HG03460 (cell line): ENCODE measurements around the gene AXIN2.
A peak's percentile ranks its signal among the peaks of the same experiment; 100 is the strongest.

Experiments used
- ATAC-seq: cut with Tn5 transposase; IDR thresholded peaks from one replicate; pipeline ENCODE4 v1.9.1; 2021; ENCODE audit not compliant: unreplicated experiment

The AXIN2 gene

DNA sequence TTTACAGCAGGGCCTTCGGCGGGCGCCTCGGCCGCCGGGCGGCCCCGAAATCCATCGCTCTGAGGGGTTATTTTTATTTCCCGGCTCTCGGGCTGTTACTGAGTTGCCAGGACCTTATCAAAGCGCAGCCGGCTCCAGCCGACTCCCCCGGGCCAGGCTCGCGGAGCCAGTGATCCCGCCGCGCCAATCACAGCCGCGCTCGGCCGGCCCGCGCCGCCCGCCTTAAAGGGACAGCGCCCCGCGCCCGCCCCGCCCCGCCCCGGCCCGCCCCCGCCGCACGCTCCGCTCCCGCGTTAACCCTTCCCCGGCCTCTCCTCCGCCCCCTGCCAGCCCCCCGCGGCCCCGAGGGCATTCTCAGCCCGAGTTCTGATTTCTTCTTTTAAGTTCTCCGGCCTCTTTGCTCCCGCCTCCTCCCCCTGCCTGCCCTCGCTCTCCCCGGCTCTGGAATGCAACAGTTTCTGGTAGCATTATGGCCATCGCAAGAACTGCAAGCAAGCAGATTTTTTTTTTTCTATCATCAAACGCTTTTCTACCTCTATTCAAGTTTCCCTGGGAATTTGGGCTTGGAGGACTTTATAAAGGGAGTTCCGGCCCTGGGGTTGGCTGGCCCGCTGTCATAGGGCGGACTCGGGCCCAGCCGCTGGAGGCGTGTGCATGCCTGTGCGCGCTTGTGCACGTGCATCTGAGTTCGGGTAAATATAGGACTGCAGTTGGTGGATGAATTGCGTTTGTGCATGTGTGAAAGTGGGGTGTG lies at the start of gene AXIN2:
TSS of gene AXIN2 (minus strand) at position 197 of the 754 bp plus-strand sequence. CDS start 3,028 bp downstream, outside the sequence.
- ATAC-seq = peak; percentile 82

- no peak for ATAC-seq
Observed at GRCh38 chr17:65609749-65610148, 48.3 kb upstream of the AXIN2 start.

DNA sequence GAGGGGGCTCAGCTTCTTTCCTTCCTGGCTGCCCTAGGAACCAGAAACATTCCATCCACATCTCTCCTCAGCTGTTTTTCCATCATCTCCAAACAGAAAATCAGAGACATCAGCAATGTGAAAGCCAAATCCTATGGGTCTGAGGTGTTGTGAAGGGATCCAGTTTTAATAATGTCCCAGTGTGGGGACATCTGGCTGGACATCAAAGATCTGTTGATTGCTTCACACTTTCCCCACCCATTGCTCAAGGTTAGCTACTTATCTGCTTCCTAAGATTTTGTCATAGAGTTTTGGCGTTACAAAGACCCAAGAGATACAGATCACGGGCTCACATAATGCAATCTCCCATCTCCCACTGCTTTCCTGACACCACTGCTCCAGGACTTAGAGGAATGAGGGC lies 47.8 kb upstream of the AXIN2 start:
- ATAC-seq = no peak

GRCh38 chr17:65604070-65604469 lies 42.6 kb upstream of the AXIN2 start:
- no peak for ATAC-seq

- no peak for ATAC-seq
Observed at GRCh38 chr17:65601881-65602280, 40.4 kb upstream of the AXIN2 start.

DNA sequence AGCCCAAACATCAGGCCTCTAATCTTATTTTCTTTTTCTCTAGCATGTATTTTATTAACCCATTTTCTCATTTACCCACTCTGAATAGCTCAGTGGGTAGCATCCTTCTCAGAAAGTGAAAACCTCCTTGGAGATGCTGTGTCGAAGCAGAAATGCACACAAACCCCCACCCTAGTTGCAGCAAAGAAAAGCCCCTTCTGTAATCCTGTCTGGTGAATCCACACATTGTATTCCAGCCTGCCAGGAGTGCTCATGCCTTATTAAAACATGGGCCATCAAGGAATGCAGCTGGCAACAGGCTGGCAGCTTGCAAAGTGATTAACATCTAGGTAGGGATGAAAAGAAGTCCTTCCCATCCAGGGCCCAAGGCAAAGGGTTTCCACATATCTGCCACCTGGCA lies 39.7 kb upstream of the AXIN2 start:
- ATAC-seq = no peak

DNA sequence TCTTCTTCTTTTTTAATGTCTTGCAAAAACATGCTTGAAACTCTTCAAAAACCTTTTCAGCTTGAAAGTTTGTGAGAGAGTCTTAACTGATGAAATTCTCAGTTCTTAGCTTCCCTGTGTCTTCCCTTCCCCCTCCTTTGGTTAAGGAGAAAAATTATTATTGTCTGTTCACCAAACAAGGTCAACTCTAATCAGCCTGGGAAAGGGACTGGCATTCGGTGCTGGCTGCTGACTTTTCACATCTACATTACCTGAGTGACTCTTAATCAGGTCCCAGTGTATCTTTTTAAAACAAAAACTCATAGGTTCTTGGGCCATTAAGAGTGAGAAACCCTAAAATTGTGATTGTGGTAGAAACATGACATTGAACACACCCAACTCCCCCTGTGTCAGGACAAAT lies 39.1 kb upstream of the AXIN2 start:
- ATAC-seq = no peak

- no peak for ATAC-seq
Observed at GRCh38 chr17:65599650-65600049, 38.2 kb upstream of the AXIN2 start.

GRCh38 chr17:65598746-65599145 lies 37.3 kb upstream of the AXIN2 start:
- no peak for ATAC-seq

DNA sequence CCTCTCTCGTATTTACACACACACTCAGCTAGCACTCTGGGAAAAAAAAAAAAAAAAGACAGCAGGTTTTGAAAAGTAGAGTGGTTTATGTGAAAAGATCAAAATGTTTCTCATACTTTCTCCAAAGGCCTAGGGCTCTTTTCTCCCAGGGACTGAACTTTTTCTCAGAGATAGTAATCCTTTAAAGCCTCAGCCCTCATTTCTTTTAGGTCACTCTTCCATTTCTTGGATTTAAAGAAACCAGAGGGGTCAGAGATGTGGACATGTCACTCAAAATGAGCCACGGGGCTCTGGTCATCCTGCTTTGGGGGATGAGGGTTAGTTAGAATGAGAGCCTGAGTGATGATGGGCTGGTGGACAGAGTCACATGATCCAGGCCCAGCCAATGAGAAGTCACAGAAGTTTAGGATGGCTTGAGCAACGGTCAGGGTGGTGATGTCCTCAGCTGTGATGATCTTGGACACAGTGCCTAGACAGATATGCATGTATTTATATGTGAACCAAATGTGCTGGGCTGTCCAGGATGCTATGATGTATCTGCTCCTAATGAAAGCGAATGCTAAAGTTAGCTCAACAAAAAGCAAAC lies 33.7 kb upstream of the AXIN2 start:
- no peak for ATAC-seq

DNA sequence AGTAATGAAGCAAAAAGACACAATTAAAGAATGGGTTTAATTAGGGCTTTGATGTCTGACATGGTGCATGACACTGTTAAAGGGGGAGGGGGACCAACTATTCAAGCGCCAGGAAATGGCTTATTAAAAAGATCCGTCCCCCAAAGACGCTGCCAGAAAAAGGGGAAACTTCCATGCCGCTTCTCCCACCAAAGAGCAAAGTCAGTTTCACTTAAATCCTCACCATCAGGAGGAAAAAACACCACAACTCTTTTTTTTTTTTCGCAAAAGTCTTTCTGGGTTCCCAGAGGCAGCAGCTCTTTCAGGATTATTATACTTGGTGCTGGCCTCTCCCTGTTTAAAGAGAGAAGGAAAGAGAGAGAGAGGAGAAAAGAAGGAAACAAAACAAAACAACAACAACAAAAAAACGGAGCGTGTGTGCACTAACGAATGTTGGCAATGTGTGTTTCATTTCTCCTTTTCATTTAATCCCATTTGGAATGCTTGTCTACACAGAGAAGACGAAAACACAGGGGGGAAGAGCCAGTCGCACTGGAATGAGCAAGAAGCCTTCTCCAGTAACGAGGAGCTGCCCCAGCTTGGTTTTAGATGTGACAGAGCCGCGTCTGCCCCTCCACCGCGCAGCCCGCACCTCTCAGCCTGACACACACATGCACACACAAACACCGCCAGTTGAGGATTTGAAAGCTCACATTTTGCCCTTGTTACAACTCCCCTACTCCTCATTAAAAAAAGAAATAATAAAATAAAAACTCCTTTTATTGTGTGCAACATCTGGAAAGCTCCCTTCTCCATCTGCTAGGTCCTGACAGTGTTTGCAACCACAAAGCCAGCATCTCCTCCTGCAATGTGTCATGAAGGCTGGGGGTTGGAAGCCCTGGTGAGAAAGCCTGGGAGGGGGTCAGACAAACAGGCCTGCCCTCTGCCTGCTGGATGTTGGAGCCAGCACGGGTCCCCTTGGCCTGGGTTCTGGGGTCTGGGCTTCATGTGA lies 32.7 kb upstream of the AXIN2 start:
- ATAC-seq = no peak

- no peak for ATAC-seq
Observed at GRCh38 chr17:65593092-65593854, 31.8 kb upstream of the AXIN2 start.

DNA sequence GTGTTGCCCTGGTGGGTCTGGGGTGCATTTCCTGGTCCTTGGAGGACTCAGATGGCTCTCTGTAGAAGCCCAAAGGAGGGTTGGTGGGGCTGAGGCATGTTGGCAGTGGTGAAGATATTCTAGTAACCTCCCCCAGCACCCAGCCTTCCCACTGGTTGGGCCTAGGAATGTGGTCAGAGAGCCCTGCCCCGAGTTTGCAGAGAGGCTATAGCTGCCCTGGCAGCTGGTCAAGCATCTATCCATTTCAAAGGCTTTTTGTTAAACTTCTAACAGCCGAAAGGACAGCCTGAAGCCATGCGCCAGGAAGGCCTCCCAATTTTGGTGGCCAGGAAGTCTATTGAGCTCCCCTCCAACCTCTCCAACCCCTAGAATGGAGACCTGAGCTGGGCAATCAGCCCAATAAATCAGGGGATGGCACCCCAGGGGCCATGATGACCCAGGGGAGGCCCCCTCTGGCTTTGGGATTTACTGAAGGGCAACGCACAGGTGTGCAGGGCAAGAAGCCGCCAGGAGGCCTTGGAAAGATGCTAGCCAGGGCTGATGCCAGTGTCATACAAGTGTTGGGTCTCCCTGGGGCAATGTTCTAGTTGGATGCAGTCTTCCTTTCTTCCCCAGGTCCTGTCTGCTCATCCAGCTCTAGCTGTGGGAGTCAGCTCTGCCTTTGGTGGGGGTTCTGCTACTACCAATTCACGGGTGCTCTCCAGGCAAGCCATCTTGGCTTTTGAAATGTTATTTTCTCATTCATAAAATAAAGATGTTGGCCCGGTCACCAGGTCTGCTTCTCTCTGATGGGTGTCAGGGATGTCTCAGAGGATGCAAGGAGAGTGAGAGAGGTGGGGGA lies 30.9 kb upstream of the AXIN2 start:
- ATAC-seq = no peak

DNA sequence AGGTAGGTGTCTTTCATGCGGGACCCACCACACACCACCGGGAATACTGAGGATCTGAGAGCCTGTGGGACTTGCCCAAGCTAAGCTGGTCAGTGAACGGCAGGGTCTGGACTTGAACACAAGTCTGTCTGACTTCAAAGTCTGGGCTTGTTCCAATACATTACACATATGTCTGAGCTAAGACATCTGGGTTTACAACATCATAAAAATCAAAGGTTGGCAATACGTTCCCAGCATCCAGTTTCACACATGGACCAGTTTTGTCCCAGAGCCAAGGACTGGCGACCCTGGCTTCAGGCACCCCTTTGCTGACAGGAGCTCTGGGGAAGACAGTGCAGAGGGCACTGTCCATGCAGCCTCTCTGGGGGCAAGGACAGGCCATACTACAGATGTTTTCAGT lies 27.9 kb upstream of the AXIN2 start:
- no peak for ATAC-seq

DNA sequence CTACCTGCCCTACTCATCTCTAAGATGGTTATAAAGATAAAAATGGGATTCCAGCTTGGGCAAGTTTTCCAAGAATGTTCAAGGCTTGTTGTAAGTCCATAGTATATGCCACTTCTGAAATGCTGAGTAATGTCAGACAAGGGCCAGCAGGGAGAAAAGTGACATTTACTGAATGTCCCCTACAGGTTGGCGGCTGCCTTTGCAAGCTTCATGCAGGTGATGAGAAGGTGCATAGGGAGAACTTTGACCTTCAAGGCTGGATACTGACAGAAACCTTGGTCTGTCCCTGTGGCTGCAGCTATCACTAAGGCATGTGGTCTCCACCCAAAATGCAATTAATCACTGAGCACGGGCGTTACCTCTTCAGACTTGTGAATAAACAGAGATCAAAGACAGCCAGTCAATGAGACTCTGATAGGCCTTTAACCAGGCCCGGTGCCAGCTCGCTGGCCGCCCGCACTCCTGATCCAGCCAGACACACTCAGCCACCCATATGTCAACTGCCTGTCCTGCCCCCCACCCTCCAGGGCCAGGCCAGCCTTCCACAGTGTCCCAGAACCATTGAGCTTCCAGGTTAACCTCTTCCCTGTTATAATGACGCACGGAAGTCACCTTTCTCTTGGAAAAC lies 26.8 kb upstream of the AXIN2 start:
- no peak for ATAC-seq

- no peak for ATAC-seq
Observed at GRCh38 chr17:65587534-65588180, 26.2 kb upstream of the AXIN2 start.

DNA sequence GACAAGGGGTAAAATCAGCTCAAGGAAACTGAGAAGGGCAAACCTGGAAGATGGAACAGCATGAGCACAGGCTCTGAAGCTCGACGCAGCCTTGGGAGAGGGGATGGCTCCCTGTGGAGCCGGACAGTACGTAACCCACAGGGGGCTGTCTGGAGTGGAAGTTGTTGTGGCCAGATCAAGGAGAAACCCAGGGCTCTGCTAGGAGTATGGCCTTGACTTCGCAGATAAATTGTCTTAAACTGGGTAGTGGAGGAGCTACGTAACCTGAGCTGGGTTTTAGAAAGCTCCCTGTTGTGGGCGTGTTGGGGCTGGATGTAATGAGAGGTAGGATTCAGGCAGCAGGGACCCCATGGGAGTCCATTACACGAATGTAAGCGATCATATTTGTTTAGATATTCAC lies 25.5 kb upstream of the AXIN2 start:
- no peak for ATAC-seq

- ATAC-seq = no peak
Observed at GRCh38 chr17:65584604-65585521, 23.4 kb upstream of the AXIN2 start.
